Astrocyte (in vitro differentiated cells and primary cell): Measurements from ENCODE around the gene CCRL2. TPM values are rescaled to one million over a fixed set of nuclear protein-coding genes. Genes with fewer than 3 reads are reported as not detected.

Experiments used
- DNase-seq: peaks from one replicate; pipeline ENCODE4 v3.0.0-alpha.2; 2010; ENCODE audit warnings: low read depth
- FAIRE-seq: peaks from 2 replicates; lab custom pipeline; 2011; peaks lifted over from hg19 to GRCh38; lab: Jason Lieb, UNC
- H2AFZ ChIP-seq: 2 replicates; pipeline ENCODE4 v1.6.0; 2012; ENCODE audit warnings: low read depth, low read length, inconsistent platforms
- H3K27ac ChIP-seq: 2 replicates; pipeline ENCODE4 v1.5.1; 2011; ENCODE audit warnings: low read depth, low read length, inconsistent platforms
- H3K27me3 ChIP-seq: 2 replicates; pipeline ENCODE4 v1.6.0; 2011; ENCODE audit warnings: low read length, inconsistent platforms; ENCODE audit not compliant: insufficient read depth
- H3K36me3 ChIP-seq: 2 replicates; pipeline ENCODE4 v1.5.1; 2011; ENCODE audit warnings: low read length, inconsistent platforms; ENCODE audit not compliant: insufficient read depth
- H3K4me1 ChIP-seq: 2 replicates; pipeline ENCODE4 v1.5.1; 2011; ENCODE audit warnings: low read length, inconsistent platforms; ENCODE audit not compliant: insufficient read depth
- H3K4me2 ChIP-seq: 2 replicates; pipeline ENCODE4 v1.6.0; 2012; ENCODE audit warnings: low read length, inconsistent platforms
- H3K4me3 ChIP-seq: 2 replicates; pipeline ENCODE4 v1.5.1; 2011; ENCODE audit warnings: low read depth, mild to moderate bottlenecking, low read length, inconsistent platforms; ENCODE audit not compliant: insufficient read depth
- H3K79me2 ChIP-seq: 2 replicates; pipeline ENCODE4 v1.6.0; 2012; ENCODE audit warnings: mild to moderate bottlenecking, low read length, inconsistent platforms; ENCODE audit not compliant: insufficient read depth
- H3K9ac ChIP-seq: 2 replicates; pipeline ENCODE4 v1.6.0; 2012; ENCODE audit warnings: mild to moderate bottlenecking, low read length, inconsistent platforms
- H3K9me3 ChIP-seq: 2 replicates; pipeline ENCODE4 v1.5.1; 2012; ENCODE audit warnings: low read depth, mild to moderate bottlenecking, low read length, inconsistent platforms; ENCODE audit not compliant: insufficient read depth
- H4K20me1 ChIP-seq: 2 replicates; pipeline ENCODE4 v1.6.0; 2012; ENCODE audit warnings: low read length, inconsistent platforms; ENCODE audit not compliant: insufficient read depth
- H3K27ac Mint-ChIP-seq: one replicate; pipeline ENCODE4 v1.8.0; 2021; ENCODE audit warnings: mild to moderate bottlenecking, mixed read lengths; ENCODE audit not compliant: unreplicated experiment
- H3K27me3 Mint-ChIP-seq: one replicate; pipeline ENCODE4 v1.8.0; 2021; ENCODE audit warnings: low read depth, mixed read lengths; ENCODE audit not compliant: unreplicated experiment
- H3K36me3 Mint-ChIP-seq: one replicate; pipeline ENCODE4 v1.8.0; 2021; ENCODE audit warnings: low read depth, mixed read lengths; ENCODE audit not compliant: unreplicated experiment
- H3K4me1 Mint-ChIP-seq: one replicate; pipeline ENCODE4 v1.8.0; 2021; ENCODE audit warnings: low read depth, mixed read lengths; ENCODE audit not compliant: unreplicated experiment
- H3K4me3 Mint-ChIP-seq: one replicate; pipeline ENCODE4 v1.8.0; 2021; ENCODE audit warnings: mild to moderate bottlenecking, moderate library complexity, mixed read lengths; ENCODE audit not compliant: unreplicated experiment
- H3K9me3 Mint-ChIP-seq: one replicate; pipeline ENCODE4 v1.8.0; 2021; ENCODE audit warnings: mild to moderate bottlenecking, mixed read lengths; ENCODE audit not compliant: unreplicated experiment
- CTCF ChIP-seq: IDR thresholded peaks from 2 replicates; pipeline ENCODE4 v1.5.1; 2011; ENCODE audit warnings: low read depth, mild to moderate bottlenecking, inconsistent platforms, low read length, moderate library complexity; ENCODE audit not compliant: insufficient read depth
- EZH2 ChIP-seq: IDR thresholded peaks from 2 replicates; pipeline ENCODE4 v1.6.1; 2012; ENCODE audit warnings: mild to moderate bottlenecking, low read length, inconsistent platforms; ENCODE audit not compliant: insufficient read depth
- total RNA-seq: library from RNA; stranded (reverse); gene quantifications from 2 replicates; pipeline ENCODE4 v1.2.1, GENCODE V29; 2021

Gene CCRL2
- total RNA-seq, 1 donor from 2014 or later: not detected

GRCh38 chr3:46395766-46396530 lies 11.1 kb upstream of the CCRL2 start:
- Histone ChIP-seq H3K79me2 (no peaks in the 10 kb centered on the region), H3K36me3 (no peaks in the 10 kb centered on the region), H3K4me3 (no peak overlapping the region), H2AFZ (no peak overlapping the region), H3K9me3 (no peaks in the 10 kb centered on the region), H3K9ac (no peak overlapping the region), H3K27me3 (peaks cover 3% of the 10 kb centered on the region), H3K4me1 (peaks cover 13% of the 10 kb centered on the region), H3K27ac (no peak overlapping the region), H3K4me2 (no peak overlapping the region), H4K20me1 (no peaks in the 10 kb centered on the region)
- Mint-ChIP-seq H3K27ac (no peak overlapping the region), H3K4me3 (no peak overlapping the region), H3K36me3 (no peaks in the 10 kb centered on the region), H3K9me3 (peaks cover 8% of the 10 kb centered on the region), H3K27me3 (no peaks in the 10 kb centered on the region), H3K4me1 (peaks cover 19% of the 10 kb centered on the region)
- DNase-seq (no peak), FAIRE-seq (no peak)
- no peak for TF ChIP-seq CTCF
- TF ChIP-seq EZH2: no peak

GRCh38 chr3:46397111-46397510 lies 9.9 kb upstream of the CCRL2 start:
- Mint-ChIP-seq H3K4me1 (peaks cover 19% of the 10 kb centered on the region), H3K27me3 (no peaks in the 10 kb centered on the region), H3K9me3 (peaks cover 8% of the 10 kb centered on the region), H3K27ac (no peak overlapping the region), H3K4me3 (no peak overlapping the region), H3K36me3 (no peaks in the 10 kb centered on the region)
- peaks cover 13% of the 10 kb centered on the region for H3K4me1 ChIP-seq
- H2AFZ ChIP-seq: no peak overlapping the region
- H3K79me2 ChIP-seq: no peaks in the 10 kb centered on the region
- H3K36me3 ChIP-seq: no peaks in the 10 kb centered on the region
- no peak for FAIRE-seq
- no peaks in the 10 kb centered on the region for H4K20me1 ChIP-seq
- no peak for TF ChIP-seq CTCF
- TF ChIP-seq EZH2: no peak
- no peak overlapping the region for H3K4me2 ChIP-seq
- H3K9ac ChIP-seq: no peak overlapping the region
- no peaks in the 10 kb centered on the region for H3K9me3 ChIP-seq
- H3K4me3 ChIP-seq: no peak overlapping the region
- no peak for DNase-seq
- peaks cover 5% of the 10 kb centered on the region for H3K27me3 ChIP-seq
- H3K27ac ChIP-seq: no peak overlapping the region
